Stimulated activated naive CD8-positive, alpha-beta T cell treated with anti-CD3 and anti-CD28 coated beads, Interleukin-15, Interleukin-2, amounts not matched to agents 100 U/mL and 50 U/mL, for 24 hours (primary cell): Measurements from ENCODE around the gene ARSD.
"Not testable (repeated sequence)": the region's sequence is repeated elsewhere in the genome, so short reads cannot be mapped to it uniquely, and the experiment has no call there.

Experiments used
- ATAC-seq: fragments of 150-1000 bp; cut with Tn5 transposase; one replicate; pipeline ENCODE4 v1.10.0; 2021
- DNase-seq: peaks from one replicate; pipeline ENCODE4 v3.0.0; 2021

The ARSD gene

DNA sequence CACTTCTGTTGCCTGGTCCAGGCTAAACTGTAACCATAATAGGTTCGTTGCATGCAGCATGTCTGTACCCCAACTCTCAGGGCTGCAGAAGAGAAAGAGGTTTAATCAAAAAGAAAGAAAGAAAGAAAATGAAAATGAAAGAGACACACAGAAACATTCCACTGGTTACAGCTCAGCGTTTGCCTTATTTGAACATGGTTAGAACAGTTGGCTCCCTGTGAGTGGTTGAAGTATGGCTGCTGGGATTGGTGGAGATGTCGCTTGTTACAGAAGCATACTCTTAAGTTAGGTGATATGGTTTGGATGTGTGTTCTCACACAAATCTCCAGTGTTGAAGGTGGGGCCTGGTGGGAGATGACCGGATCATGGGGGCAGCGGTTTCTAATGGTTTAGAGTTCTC lies 36.3 kb downstream of the ARSD start:
- no peak for ATAC-seq
- DNase-seq = no peak

GRCh38 chrX:2890536-2891460 lies 38.3 kb downstream of the ARSD start:
- ATAC-seq, DNase-seq: not testable (repeated sequence)

- not testable (repeated sequence) for DNase-seq, ATAC-seq
Measured at GRCh38 chrX:2889706-2890490, 39.2 kb downstream of the ARSD start.

- ATAC-seq = no peak
- DNase-seq = no peak
Measured at GRCh38 chrX:2889045-2889605, 40.0 kb downstream of the ARSD start.

DNA sequence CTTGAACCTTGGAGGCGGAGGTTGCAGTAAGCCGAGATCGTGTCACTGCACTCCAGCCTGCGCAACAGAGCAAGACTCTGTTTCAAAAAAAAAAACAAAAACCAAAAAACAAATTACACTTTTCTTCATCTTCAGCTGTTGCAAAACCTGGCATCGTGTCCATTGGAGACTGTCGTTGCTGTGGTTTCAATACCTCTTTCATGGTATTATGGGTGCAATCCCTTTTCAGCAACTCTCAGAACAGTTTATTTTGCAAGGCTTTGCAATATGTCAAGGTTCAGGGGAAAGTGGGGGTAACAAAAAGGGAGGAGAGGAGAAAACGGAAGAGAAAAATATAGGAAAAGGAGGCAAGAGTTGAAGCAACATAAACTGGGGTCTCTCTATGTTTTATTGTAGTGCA lies 40.8 kb downstream of the ARSD start:
- no peak for ATAC-seq
- DNase-seq = no peak

GRCh38 chrX:2883770-2884169 lies 45.4 kb downstream of the ARSD start:
- no peak for DNase-seq
- no peak for ATAC-seq

DNA sequence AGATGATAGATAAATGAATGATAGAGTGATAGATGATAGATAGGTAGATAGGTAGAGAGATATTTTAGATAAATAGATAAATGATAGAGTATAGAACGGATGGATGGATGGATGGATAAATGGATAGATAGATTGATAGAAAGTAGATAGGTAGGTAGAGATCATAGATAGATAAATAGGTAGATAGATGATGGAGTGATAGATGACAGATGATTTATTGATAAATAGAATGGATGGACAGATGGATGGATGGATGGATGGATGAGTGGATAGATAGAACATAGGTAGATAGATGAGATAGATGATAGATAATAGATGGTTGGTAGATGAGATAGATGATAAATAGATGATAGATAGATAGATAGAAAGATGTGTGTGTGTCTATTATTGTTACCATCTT lies 49.5 kb downstream of the ARSD start:
- DNase-seq = no peak
- ATAC-seq = no peak

- ATAC-seq (no peak), DNase-seq (no peak)
Measured at GRCh38 chrX:2878563-2878962, 50.6 kb downstream of the ARSD start.

GRCh38 chrX:2875798-2876399 lies 53.2 kb downstream of the ARSD start:
- no peak for DNase-seq
- no peak for ATAC-seq

- ATAC-seq (no peak), DNase-seq (no peak)
Measured at GRCh38 chrX:2875136-2875481, 54.0 kb downstream of the ARSD start.

DNA sequence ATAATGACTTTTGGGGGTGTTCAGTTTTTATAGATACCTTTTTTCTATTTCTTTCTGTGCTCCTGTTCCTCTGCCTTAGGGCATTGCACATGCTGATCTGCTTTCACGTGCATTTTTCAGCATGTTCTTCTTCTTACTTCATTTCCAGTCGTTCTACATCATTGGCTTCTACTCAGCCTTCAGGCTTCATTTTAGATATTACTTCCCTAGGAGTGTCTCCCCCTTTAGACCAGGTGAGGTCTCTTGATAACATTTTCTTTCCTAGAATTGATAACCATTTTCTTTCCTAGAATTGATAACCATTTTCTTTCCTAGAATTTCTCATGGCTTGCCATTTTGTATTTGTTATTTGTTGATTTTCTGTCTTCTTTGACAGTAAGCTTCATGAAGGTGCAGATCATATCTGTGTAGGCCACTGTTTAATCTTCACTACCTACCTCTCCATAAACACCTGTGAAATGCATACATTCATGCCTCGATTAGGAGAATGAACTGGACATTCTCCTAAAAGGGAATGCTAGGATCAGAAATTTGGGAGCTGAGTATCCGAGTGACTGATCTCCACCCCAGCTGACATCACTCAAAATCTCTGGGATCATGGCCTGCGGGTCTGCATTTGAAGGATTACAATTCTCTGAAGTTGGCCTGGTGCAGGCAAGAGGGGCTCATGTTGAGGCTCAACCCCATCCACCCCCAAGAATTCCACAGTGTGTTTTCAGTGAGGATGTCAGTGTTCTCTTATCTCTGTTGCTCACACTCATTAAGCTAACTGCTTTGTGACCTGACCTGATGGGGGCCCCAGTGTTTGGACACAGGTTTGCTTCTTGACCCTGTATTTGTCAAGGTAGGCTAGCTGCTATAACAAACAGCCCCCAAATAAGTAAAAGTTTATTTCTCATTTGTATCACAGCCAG lies 54.7 kb downstream of the ARSD start:
- ATAC-seq (no peak), DNase-seq (no peak)

DNA sequence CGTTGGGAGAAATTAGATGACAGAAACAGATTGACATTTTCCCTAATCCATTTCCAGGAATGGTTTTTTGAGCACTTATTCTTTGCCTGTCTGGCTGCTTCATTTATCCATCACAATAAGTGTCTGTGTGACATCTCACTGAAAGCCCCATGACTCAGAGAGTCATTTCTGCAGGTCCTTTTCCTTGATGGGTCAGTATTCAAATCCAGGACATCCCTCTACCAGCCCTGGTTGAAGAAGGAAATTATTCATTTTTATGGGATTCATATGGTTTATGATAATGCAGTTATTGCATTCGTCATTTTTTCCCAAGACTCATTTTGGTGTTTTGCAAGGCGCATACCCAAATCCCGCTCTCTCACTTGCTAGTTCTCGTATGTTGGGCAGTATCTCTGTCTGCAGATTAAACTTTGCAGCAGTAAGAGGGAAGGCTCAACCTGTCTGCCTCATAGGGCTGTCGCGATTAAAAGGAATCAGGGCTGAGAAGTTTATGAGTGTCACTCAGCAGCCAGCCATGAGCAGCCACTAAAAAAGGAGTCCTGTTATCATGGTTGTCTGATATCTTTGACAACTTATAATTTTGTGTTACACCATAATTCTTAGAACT lies 56.4 kb downstream of the ARSD start:
- ATAC-seq (no peak), DNase-seq (no peak)

DNA sequence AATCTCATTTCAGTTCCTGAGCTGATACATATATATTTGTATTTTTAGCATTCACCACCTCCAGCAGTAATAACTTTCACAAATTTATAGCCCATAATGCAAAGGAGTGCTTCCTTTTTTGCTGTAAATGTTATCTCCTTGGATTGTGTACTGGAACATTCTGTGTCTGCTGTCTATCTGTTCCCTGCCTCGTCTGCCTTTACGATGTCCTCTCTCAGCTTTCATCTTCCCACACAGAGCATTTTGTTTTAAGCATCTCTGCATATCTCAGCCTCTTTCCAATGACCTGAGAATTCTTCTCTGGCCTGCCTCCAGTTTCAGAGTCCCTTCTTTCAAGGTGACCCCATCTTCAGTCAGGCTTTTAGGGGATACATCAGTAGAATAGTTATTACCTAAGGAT lies 57.3 kb downstream of the ARSD start:
- no peak for ATAC-seq
- no peak for DNase-seq

- ATAC-seq (no peak), DNase-seq (no peak)
Measured at GRCh38 chrX:2870650-2871049, 58.5 kb downstream of the ARSD start.

- no peak for DNase-seq
- ATAC-seq = no peak
Measured at GRCh38 chrX:2867206-2867605, 61.9 kb downstream of the ARSD start.

DNA sequence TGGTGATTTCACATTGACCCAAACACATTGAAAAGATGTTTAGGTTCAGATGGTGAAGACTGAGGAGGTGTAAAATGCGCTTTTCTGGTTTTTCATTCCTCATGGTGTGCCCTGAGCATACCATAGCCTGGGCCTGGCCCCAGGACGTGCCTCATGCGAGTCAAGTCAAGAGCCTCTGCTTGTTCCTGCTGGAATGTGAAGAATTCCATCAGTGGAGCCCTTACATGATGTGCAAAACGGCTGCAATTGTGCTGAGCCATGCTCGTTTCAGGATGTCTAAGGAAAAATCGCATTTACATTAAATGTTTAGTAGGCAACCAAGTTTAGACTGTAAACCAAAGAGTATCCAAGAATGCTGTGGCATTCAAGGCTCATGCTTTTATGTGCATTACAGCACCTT lies 65.5 kb downstream of the ARSD start:
- DNase-seq = no peak
- no peak for ATAC-seq

DNA sequence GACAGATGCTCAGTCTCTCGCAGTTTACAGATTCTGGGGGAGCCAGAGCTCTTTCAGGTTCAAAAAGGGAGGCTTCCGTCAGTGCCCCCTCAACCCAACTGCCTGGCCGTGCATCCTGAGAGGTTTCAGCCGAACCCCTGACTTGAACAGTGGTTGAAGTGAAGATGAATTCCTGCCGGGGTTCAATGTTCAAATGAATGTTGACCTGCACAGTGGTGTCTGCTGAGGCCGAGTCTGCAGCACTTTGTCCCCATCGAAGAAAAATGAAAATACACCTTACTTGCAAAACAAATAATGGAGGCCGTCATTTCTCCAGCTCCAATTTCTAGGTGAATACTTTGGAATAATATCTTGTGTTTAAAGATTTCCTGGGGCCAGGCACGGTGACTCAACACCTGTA lies 66.7 kb downstream of the ARSD start:
- DNase-seq = no peak

GRCh38 chrX:2859197-2859797 lies 69.8 kb downstream of the ARSD start:
- no peak for ATAC-seq

More for the DNA sequence above, 66.7 kb downstream of the ARSD start:
- ATAC-seq = no peak

GRCh38 chrX:2857566-2857965 lies 71.6 kb downstream of the ARSD start:
- no peak for DNase-seq
- ATAC-seq = no peak

More at GRCh38 chrX:2859197-2859797, 69.8 kb downstream of the ARSD start:
- no peak for DNase-seq

DNA sequence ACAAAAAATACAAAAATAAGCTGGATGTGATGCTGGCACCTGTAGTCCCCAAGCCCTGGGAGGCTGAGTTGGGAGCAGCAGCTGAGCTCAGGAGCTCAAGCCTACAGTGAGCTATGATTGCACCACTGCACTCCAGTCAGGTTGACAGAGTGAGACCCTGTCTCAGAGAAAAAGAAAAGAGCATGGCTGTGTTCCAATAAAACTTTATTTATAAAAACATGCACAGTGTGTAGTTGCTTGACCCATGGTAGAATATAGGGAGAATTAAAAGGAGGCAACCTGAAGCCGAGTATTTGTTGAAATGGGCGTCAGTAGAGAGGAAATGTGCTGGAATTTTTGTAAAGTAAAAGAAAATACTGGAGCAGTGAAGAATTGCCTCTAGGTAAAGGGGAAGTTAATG lies 73.4 kb downstream of the ARSD start:
- no peak for ATAC-seq
- no peak for DNase-seq

GRCh38 chrX:2854918-2855317 lies 74.2 kb downstream of the ARSD start:
- ATAC-seq (no peak), DNase-seq (no peak)
